OCI-M2 (cell line): ENCODE results near the gene SAP30.

Experiments used
- DNase-seq: peaks from one replicate; lab custom pipeline; 2025; ENCODE audit not compliant: unreplicated experiment; lab: John Stamatoyannopoulos, UW

SAP30 gene

DNA sequence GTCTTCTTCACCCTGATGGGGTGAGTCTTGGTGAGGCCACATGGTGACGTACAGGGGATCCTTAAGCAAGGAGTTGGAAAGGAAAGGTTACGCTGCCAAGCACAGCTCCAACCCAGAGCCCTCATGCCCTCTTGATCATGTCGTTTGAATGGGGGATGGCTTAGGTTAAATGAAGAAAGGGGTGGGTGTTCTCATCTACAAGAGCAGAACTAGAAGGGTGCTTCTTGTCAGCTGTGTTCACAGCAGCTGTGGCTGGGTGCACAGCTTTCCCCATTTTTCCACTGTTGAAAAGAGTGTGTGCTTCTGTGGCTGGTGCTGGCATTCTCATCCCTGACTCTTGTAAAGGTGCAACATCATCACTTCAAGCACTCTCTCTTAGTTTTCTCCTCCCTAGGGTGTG lies 43.7 kb downstream of the SAP30 start:
- DNase-seq: no peak

GRCh38 chr4:173415092-173415491 lies 44.3 kb downstream of the SAP30 start:
- DNase-seq: no peak

DNA sequence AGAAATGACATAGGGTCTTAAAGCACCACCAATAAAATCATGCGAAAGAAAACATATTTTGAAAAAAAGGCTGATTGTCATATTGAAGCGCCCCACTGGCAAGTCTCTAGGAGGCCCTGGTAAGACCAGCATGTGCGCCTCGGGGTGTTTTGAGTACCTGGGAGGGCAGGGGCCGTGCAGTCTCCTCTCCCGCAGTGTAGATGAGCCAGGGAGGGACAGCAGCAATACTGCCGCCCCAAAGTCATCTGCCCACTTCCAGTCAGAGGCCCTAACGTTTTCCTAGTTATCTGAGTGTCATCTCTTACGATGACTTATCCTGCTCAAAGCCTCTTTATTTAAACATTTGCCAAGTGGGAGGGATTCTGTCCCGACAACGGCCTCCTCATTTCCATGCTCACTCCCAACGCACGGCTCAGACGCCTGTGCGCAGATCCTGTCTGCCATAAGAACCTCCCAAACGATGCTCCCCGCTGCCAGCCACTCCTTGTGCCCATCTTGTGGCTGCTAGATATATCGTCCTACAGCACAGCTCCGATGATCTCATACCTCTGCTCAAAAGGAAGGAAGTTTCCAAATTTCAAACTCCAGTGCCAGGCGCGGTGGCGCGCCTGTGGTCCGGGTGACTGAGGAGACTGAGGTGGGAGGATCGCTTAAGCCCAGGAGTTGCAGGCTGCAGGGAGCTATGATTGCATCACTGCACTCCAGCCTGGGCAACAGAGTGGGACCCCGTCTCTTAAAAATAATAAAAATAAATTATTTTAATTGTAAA lies 45.3 kb downstream of the SAP30 start:
- no peak for DNase-seq

DNA sequence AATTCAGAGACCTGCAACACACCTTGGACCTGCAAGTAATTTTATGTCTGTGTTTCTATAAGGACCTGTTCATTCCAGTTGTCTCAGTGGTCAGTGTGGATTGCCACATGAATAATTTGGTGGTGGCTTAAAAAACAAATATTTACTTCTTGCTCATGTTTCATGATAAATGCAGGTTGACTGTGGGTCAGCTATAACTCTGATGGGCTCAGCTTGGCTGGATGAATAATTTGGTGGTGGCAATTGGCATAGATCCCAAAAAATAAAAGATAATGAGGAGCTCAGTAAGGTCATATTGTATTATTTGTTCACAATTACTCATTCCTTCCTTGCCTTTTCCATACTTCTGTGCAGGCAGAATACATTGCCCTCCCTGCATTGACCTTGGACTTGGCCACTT lies 47.1 kb downstream of the SAP30 start:
- no peak for DNase-seq

DNA sequence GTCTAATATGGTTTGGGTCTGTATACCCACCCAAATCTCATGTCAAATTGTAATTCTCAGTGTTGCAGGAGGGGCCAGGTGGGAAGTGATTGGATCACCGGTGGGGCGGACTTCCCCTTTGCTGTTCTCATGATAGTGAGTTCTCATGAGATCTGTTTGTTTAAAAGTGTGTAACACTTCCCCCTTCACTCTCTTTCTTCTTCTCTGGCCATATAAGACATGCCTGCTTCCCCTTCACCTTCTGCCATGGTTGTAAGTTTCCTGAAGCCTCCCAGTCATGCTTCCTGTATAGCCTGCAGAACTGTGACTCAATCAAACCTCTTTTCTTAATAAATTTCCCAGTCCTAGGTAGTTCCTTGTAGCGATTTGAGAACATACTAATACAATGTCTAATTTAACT lies 47.9 kb downstream of the SAP30 start:
- no peak for DNase-seq

GRCh38 chr4:173420324-173420752 lies 49.6 kb downstream of the SAP30 start:
- peak; percentile 20 for DNase-seq

- DNase-seq: no peak
Measured at GRCh38 chr4:173420801-173421200, 50.0 kb downstream of the SAP30 start.

DNA sequence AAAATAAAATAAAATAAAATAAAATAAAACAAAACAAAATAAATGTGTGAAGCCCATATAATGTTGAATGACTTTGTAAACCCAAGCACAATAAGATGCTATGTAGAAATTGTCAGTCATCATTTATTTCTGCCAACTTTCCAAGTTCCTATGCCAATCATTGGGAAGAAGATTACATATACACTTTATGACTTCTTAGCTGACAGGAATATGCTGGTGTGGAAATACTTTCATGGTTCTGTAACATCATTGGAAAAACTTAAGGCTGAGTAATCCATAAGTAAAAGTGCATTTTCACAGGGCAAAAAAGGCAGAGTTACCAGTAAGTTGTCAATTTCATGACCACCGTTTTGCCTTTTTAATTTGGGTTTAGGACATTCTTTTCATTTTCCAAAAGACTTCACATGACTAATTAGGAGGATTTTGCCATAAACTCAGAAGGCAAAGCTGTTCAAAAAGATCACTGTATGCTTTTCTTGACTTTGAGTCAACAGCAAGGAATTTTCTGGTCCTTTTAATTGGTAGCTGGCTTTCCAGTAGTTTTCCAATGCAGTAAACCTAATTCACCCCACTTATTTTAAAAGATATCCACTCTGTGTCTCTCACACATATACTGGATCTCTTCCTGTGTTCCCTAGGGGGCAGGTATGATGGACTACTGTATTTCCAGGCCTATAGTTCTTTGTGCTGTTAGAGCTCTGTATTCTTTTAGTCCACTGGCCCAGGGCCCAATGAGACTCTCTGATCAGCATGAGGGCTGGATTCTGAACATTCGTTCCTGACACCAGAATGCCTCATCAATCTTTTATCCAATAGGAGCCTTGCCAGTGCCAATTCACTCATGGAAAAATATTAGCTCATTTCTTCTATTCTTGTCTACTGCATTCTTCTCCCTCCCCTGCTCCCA lies 54.4 kb downstream of the SAP30 start:
- DNase-seq: no peak

GRCh38 chr4:173426064-173426463 lies 55.3 kb downstream of the SAP30 start:
- DNase-seq: no peak
